HG03108 (cell line): ENCODE measurements around the gene PTPRD.

Experiments
- ATAC-seq: cut with Tn5 transposase; IDR thresholded peaks from one replicate; pipeline ENCODE4 v1.9.1; 2021; ENCODE audit warnings: moderate library complexity; ENCODE audit not compliant: unreplicated experiment

The PTPRD gene

GRCh38 chr9:10062629-10063395 lies 550.0 kb downstream of the PTPRD start:
- no peak for ATAC-seq

- no peak for ATAC-seq
These were observed 553.8 kb downstream of the PTPRD start for GRCh38 chr9:10059044-10059443.

GRCh38 chr9:10055886-10056395 lies 556.9 kb downstream of the PTPRD start:
- ATAC-seq: no peak

GRCh38 chr9:10054456-10054855 lies 558.3 kb downstream of the PTPRD start:
- ATAC-seq: no peak

- ATAC-seq: no peak
These were observed 559.9 kb downstream of the PTPRD start for GRCh38 chr9:10052916-10053315.

GRCh38 chr9:10052181-10052580 lies 560.6 kb downstream of the PTPRD start:
- ATAC-seq: no peak

GRCh38 chr9:10050016-10050415 lies 562.8 kb downstream of the PTPRD start:
- no peak for ATAC-seq

GRCh38 chr9:10048994-10049393 lies 563.8 kb downstream of the PTPRD start:
- ATAC-seq: no peak

- ATAC-seq: no peak
These were observed 567.2 kb downstream of the PTPRD start for GRCh38 chr9:10045598-10045997.

- no peak for ATAC-seq
These were observed 571.0 kb downstream of the PTPRD start for GRCh38 chr9:10041726-10042229.

GRCh38 chr9:10036095-10036494 lies 576.7 kb downstream of the PTPRD start:
- ATAC-seq: no peak

- ATAC-seq: no peak
These were observed 580.6 kb downstream of the PTPRD start for GRCh38 chr9:10032166-10032565.

- ATAC-seq: no peak
These were observed 586.3 kb downstream of the PTPRD start for GRCh38 chr9:10026443-10026984.

- no peak for ATAC-seq
These were observed 597.0 kb downstream of the PTPRD start for GRCh38 chr9:10015755-10016154.

- ATAC-seq: no peak
These were observed 597.9 kb downstream of the PTPRD start for GRCh38 chr9:10014889-10015288.

GRCh38 chr9:10009401-10009800 lies 603.4 kb downstream of the PTPRD start:
- no peak for ATAC-seq

GRCh38 chr9:10008101-10008799 lies 604.6 kb downstream of the PTPRD start:
- ATAC-seq: no peak

- no peak for ATAC-seq
These were observed 605.4 kb downstream of the PTPRD start for GRCh38 chr9:10007356-10007755.

GRCh38 chr9:10005206-10005605 lies 607.6 kb downstream of the PTPRD start:
- no peak for ATAC-seq

- no peak for ATAC-seq
These were observed 609.8 kb downstream of the PTPRD start for GRCh38 chr9:10003047-10003446.

- ATAC-seq: no peak
These were observed 612.1 kb downstream of the PTPRD start for GRCh38 chr9:10000669-10001068.
